HepG2 (cell line): ENCODE data around the gene PMPCB. TPM values are rescaled to one million over a fixed set of nuclear protein-coding genes. Genes with fewer than 3 reads are reported as not detected.

Experiments
- ASH2L ChIP-seq: fragments of 300-600, 200-600 bp; sonication (generic); IDR thresholded peaks from 2 replicates; pipeline ENCODE4 v1.7.0; 2017; ENCODE audit warnings: low read depth, mild to moderate bottlenecking, moderate library complexity, mixed read lengths, low read length; ENCODE audit not compliant: insufficient read length
- BHLHE40 ChIP-seq: IDR thresholded peaks from 2 replicates; pipeline ENCODE4 v1.6.1; 2011; ENCODE audit warnings: low read length, improper control_type of control experiment
- DNMT3B ChIP-seq: conservative IDR thresholded peaks from 2 replicates; pipeline ENCODE4 v1.6.1; 2016; ENCODE audit warnings: missing biosample characterization, control low read depth
- FOXA3 ChIP-seq: IDR thresholded peaks from 2 replicates; pipeline ENCODE4 v1.6.1; 2016; ENCODE audit warnings: missing genetic modification reagents, missing compliant biosample characterization
- HNF4A ChIP-seq: sonication (generic); formaldehyde crosslinking; IDR thresholded peaks from 2 replicates; pipeline ENCODE4 v1.4.0; 2020; ENCODE audit warnings: missing genetic modification reagents
- KDM3A ChIP-seq: IDR thresholded peaks from 2 replicates; pipeline ENCODE4 v1.6.1; 2018; ENCODE audit warnings: low read depth, missing compliant biosample characterization
- MIER2 ChIP-seq: IDR thresholded peaks from 2 replicates; pipeline ENCODE4 v1.6.1; 2016; ENCODE audit warnings: missing biosample characterization, missing genetic modification reagents
- NFYB ChIP-seq: sonication (generic); formaldehyde crosslinking; IDR thresholded peaks from 2 replicates; pipeline ENCODE4 v1.4.0; 2020; ENCODE audit warnings: missing genetic modification reagents
- RARA ChIP-seq: IDR thresholded peaks from 2 replicates; pipeline ENCODE4 v1.6.1; 2016; ENCODE audit warnings: missing genetic modification reagents, missing compliant biosample characterization
- RBAK ChIP-seq: sonication (generic); formaldehyde crosslinking; IDR thresholded peaks from 2 replicates; pipeline ENCODE4 v1.5.1; 2020; ENCODE audit warnings: mild to moderate bottlenecking, missing genetic modification reagents
- RCOR2 ChIP-seq: IDR thresholded peaks from 2 replicates; pipeline ENCODE4 v1.6.1; 2016; ENCODE audit warnings: missing biosample characterization, missing genetic modification reagents
- SNAPC2 ChIP-seq: sonication (generic); formaldehyde crosslinking; IDR thresholded peaks from 2 replicates; pipeline ENCODE4 v1.8.1; 2022; ENCODE audit warnings: mild to moderate bottlenecking, missing genetic modification reagents
- SP4 ChIP-seq: sonication (generic); formaldehyde crosslinking; IDR thresholded peaks from 2 replicates; pipeline ENCODE4 v1.8.1; 2023; ENCODE audit warnings: mild to moderate bottlenecking, missing genetic modification reagents
- TAF1 ChIP-seq: sonication (generic); formaldehyde crosslinking; IDR thresholded peaks from 2 replicates; pipeline ENCODE4 v1.4.0; 2020; ENCODE audit warnings: missing genetic modification reagents
- TGIF2 ChIP-seq: IDR thresholded peaks from 2 replicates; pipeline ENCODE4 v1.6.1; 2016; ENCODE audit warnings: control low read depth, missing compliant biosample characterization
- TSC22D2 ChIP-seq: sonication (generic); formaldehyde crosslinking; IDR thresholded peaks from 2 replicates; pipeline ENCODE4 v1.5.1; 2020; ENCODE audit warnings: missing genetic modification reagents, mild to moderate bottlenecking, borderline replicate concordance
- ZEB1 ChIP-seq: IDR thresholded peaks from 2 replicates; pipeline ENCODE4 v1.6.1; 2012; ENCODE audit warnings: mild to moderate bottlenecking, low read depth, inconsistent platforms; ENCODE audit not compliant: insufficient replicate concordance
- ZNF331 ChIP-seq: sonication (generic); formaldehyde crosslinking; IDR thresholded peaks from 2 replicates; pipeline ENCODE4 v1.4.0; 2020; ENCODE audit warnings: missing genetic modification reagents
- ZNF552 ChIP-seq: sonication (generic); formaldehyde crosslinking; IDR thresholded peaks from 2 replicates; pipeline ENCODE4 v1.9.0; 2022; ENCODE audit warnings: missing genetic modification reagents, mild to moderate bottlenecking, borderline replicate concordance
- ZNF557 ChIP-seq: sonication (generic); formaldehyde crosslinking; IDR thresholded peaks from 2 replicates; pipeline ENCODE4 v1.4.0; 2020; ENCODE audit warnings: missing genetic modification reagents
- ZNF589 ChIP-seq: sonication (generic); formaldehyde crosslinking; conservative IDR thresholded peaks from 2 replicates; pipeline ENCODE4 v1.8.0; 2022; ENCODE audit warnings: mild to moderate bottlenecking, moderate library complexity, missing genetic modification reagents
- ZNF615 ChIP-seq: sonication (generic); formaldehyde crosslinking; IDR thresholded peaks from 2 replicates; pipeline ENCODE4 v1.5.0; 2020; ENCODE audit warnings: mild to moderate bottlenecking, missing genetic modification reagents, borderline replicate concordance
- ZSCAN29 ChIP-seq: sonication (generic); formaldehyde crosslinking; conservative IDR thresholded peaks from 2 replicates; pipeline ENCODE4 v1.4.0; 2020; ENCODE audit warnings: mild to moderate bottlenecking, missing genetic modification reagents
- polyA plus RNA-seq, 8 experiments: library from polyadenylated mRNA; depleted of rRNA in 3 of 8; stranded (reverse) in 7 of 8; unstranded in 1 of 8; fragments of >200 nt; fragmentation: Illumina TruSeq in 4 of 8; extraction: Trizol in 4 of 8; gene quantifications; 2 replicates each; pipeline versions ENCODE4 v1.2.1 to v1.2.3, GENCODE V29; 2011 to 2016; ENCODE audit warnings: low read depth in 4 of 8, missing spikeins in 1 of 8, mixed read lengths in 1 of 8; ENCODE audit not compliant: insufficient read depth in 1 of 8
- total RNA-seq, 5 experiments: library from RNA; depleted of rRNA; stranded (reverse); fragments of >200 nt; fragmentation: Illumina TruSeq; extraction: Trizol; gene quantifications; 2 replicates each; pipeline ENCODE4 v1.2.3, GENCODE V29; 2016; ENCODE audit warnings: low read depth in 1 of 5
- TF ChIP-seq, protein P1 (sequence below): sonication (generic); formaldehyde crosslinking; conservative IDR thresholded peaks from 2 replicates; pipeline ENCODE4 v1.4.0; 2020; ENCODE audit warnings: missing genetic modification reagents
- TF ChIP-seq, protein P2 (sequence below): sonication (generic); formaldehyde crosslinking; IDR thresholded peaks from 2 replicates; pipeline ENCODE4 v1.4.0; 2020; ENCODE audit warnings: mild to moderate bottlenecking, missing genetic modification reagents
- TF ChIP-seq, protein P3 (sequence below): sonication (generic); formaldehyde crosslinking; conservative IDR thresholded peaks from 2 replicates; pipeline ENCODE4 v1.4.0; 2020; ENCODE audit warnings: missing genetic modification reagents
- TF ChIP-seq, protein P4 (sequence below): sonication (generic); formaldehyde crosslinking; IDR thresholded peaks from 2 replicates; pipeline ENCODE4 v1.4.0; 2020; ENCODE audit warnings: mild to moderate bottlenecking, missing genetic modification reagents

PMPCB gene
- total and polyA plus RNA-seq, 2 of the 13 experiments (the other 11 are each of a cell fraction or from before 2014, with no cell fraction given), result 80.8 to 124 TPM

DNA sequence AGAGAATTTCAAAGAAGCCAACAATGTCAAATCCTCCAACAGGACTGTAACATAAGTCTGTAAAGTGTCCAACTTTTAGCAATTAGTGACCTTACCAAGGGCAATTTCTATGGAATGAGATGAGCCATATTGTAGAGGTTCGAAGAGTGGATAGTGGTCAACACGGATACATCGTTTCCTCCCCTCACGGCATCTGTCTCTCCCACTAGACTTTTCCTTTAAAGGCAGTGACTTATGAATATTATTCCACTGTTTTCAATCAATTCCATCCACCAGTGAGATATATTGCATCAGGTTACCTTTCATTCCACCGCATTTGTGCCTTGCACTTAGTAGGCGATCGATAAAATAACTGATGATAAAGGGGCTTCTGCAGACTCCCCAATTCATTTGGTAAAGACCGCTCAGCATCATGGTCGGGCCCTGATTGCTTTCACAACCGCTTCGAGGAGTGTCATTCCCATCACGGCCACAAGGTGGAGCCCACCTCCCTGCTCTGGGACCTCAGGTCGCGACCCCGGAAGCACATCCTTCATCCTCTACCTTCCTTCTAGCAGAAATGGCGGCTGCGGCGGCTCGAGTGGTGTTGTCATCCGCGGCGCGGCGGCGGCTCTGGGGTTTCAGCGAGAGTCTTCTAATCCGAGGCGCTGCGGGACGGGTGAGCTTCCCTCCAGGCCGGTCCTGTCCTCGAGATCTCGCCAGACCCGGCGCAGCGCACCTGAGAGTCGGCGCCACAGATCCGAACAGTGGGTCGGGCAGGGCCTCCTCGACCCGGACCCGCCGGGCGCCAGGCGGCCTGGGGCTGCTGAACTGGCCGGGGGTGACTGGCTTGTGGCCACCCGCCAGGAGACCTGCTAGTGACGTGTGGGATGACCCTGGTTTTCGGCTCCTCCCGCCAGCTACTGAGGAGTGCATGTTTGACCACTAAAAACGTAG, at the start of gene PMPCB (continued):
- TF ChIP-seq, protein P1, sequence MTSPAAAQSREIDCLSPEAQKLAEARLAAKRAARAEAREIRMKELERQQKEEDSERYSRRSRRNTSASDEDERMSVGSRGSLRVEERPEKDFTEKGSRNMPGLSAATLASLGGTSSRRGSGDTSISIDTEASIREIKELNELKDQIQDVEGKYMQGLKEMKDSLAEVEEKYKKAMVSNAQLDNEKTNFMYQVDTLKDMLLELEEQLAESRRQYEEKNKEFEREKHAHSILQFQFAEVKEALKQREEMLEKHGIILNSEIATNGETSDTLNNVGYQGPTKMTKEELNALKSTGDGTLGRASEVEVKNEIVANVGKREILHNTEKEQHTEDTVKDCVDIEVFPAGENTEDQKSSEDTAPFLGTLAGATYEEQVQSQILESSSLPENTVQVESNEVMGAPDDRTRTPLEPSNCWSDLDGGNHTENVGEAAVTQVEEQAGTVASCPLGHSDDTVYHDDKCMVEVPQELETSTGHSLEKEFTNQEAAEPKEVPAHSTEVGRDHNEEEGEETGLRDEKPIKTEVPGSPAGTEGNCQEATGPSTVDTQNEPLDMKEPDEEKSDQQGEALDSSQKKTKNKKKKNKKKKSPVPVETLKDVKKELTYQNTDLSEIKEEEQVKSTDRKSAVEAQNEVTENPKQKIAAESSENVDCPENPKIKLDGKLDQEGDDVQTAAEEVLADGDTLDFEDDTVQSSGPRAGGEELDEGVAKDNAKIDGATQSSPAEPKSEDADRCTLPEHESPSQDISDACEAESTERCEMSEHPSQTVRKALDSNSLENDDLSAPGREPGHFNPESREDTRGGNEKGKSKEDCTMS (CRISPR knock-in tag), result no peak
- TF ChIP-seq RBAK (no peak), TGIF2 (peak; percentile 60), ZSCAN29 (CRISPR knock-in tag) (peak; percentile 61; the same call in 1 of the 2 replicates), ZNF589 (CRISPR knock-in tag) (no peak), FOXA3 (CRISPR knock-in tag) (0 out of 2 replicates have a peak, but pooled peaks have one; percentile 32), ZNF552 (CRISPR knock-in tag) (no peak), NFYB (no peak; the same call in 1 of the 2 replicates), HNF4A (peak; percentile 20; the same call in 1 of the 2 replicates), TAF1 (CRISPR knock-in tag) (peak; percentile 94), SNAPC2 (no peak), ZNF331 (CRISPR knock-in tag) (peak; percentile 80), TSC22D2 (peak; percentile 61; the same call in 1 of the 2 replicates), KDM3A (peak; percentile 93), DNMT3B (CRISPR knock-in tag) (no peak), RARA (peak; percentile 80), ZNF557 (CRISPR knock-in tag) (0 out of 2 replicates have a peak, but pooled peaks have one; percentile 47), SP4 (CRISPR knock-in tag) (no peak), BHLHE40 (peak; percentile 57), RCOR2 (CRISPR knock-in tag) (peak; percentile 71; the same call in 1 of the 2 replicates), ZNF615 (no peak), ZEB1 (no peak), MIER2 (0 out of 2 replicates have a peak, but pooled peaks have one; percentile 45), ASH2L (peak; percentile 99)
- TF ChIP-seq, protein P2, sequence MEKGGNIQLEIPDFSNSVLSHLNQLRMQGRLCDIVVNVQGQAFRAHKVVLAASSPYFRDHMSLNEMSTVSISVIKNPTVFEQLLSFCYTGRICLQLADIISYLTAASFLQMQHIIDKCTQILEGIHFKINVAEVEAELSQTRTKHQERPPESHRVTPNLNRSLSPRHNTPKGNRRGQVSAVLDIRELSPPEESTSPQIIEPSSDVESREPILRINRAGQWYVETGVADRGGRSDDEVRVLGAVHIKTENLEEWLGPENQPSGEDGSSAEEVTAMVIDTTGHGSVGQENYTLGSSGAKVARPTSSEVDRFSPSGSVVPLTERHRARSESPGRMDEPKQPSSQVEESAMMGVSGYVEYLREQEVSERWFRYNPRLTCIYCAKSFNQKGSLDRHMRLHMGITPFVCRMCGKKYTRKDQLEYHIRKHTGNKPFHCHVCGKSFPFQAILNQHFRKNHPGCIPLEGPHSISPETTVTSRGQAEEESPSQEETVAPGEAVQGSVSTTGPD (CRISPR knock-in tag), result no peak
- TF ChIP-seq, protein P3, sequence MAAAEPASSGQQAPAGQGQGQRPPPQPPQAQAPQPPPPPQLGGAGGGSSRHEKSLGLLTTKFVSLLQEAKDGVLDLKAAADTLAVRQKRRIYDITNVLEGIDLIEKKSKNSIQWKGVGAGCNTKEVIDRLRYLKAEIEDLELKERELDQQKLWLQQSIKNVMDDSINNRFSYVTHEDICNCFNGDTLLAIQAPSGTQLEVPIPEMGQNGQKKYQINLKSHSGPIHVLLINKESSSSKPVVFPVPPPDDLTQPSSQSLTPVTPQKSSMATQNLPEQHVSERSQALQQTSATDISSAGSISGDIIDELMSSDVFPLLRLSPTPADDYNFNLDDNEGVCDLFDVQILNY (CRISPR knock-in tag), result no peak
- TF ChIP-seq, protein P4, sequence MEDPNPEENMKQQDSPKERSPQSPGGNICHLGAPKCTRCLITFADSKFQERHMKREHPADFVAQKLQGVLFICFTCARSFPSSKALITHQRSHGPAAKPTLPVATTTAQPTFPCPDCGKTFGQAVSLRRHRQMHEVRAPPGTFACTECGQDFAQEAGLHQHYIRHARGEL (CRISPR knock-in tag), result no peak
